IMR-90 (cell line): Measurements from ENCODE around the gene MTHFSD. TPM values are rescaled to one million over a fixed set of nuclear protein-coding genes. Genes with fewer than 3 reads are reported as not detected.

Experiments
- ATAC-seq: fragments of 200-7000 bp; cut with Tn5 transposase; 2 replicates; pipeline ENCODE4 v1.9.1; 2020; ENCODE audit warnings: low read depth, mild to moderate bottlenecking, moderate library complexity
- BruUV-seq: library from RNA; stranded (reverse); fragments of 400-500 nt; replicated peaks from 2 replicates; lab custom pipeline; 2021; lab: Mats Ljungman, UMichigan
- CTCF ChIA-PET: fragments of 300-600 bp; formaldehyde crosslinking; extraction: SDS; loops from one replicate; lab custom pipeline; 2021; ENCODE audit warnings: antibody characterized with exemption; lab: Yijun Ruan, JAX
- POLR2A ChIA-PET: fragments of 300-600 bp; sonication (Branson Sonifier 250); formaldehyde crosslinking; loops from one replicate; lab custom pipeline; 2022; ENCODE audit warnings: antibody characterized with exemption; ENCODE audit not compliant: unreplicated experiment; lab: Charles Lee
- DNase-seq: peaks from one replicate; pipeline ENCODE4 v3.0.0; 2013
- H2AFZ ChIP-seq: replicated peaks from 2 replicates; pipeline ENCODE3; 2013; ENCODE audit warnings: low read length, mild to moderate bottlenecking; ENCODE audit not compliant: poor library complexity
- H2AK5ac ChIP-seq: 2 replicates; pipeline ENCODE4 v1.6.1; 2013; ENCODE audit warnings: low read depth, low read length, inconsistent platforms
- H2AK9ac ChIP-seq: replicated peaks from 2 replicates; pipeline ENCODE3; 2013; ENCODE audit warnings: mild to moderate bottlenecking, low read depth, low read length, moderate library complexity; ENCODE audit not compliant: poor library complexity
- H2BK120ac ChIP-seq: 2 replicates; pipeline ENCODE4 v1.6.1; 2013; ENCODE audit warnings: low read depth, low read length, inconsistent platforms
- H2BK15ac ChIP-seq: 3 replicates; pipeline ENCODE4 v1.6.1; 2013; ENCODE audit warnings: low read depth, low read length, inconsistent platforms
- H2BK20ac ChIP-seq: 2 replicates; pipeline ENCODE4 v1.6.1; 2013; ENCODE audit warnings: low read depth, mild to moderate bottlenecking, inconsistent platforms, low read length, moderate library complexity
- H2BK5ac ChIP-seq: 2 replicates; pipeline ENCODE4 v1.6.1; 2013; ENCODE audit warnings: mild to moderate bottlenecking, low read depth, low read length, inconsistent platforms; ENCODE audit not compliant: poor library complexity, severe bottlenecking
- H3K14ac ChIP-seq: replicated peaks from 2 replicates; pipeline ENCODE4 v1.6.1; 2013; ENCODE audit warnings: low read depth, low read length, inconsistent platforms
- H3K18ac ChIP-seq: 2 replicates; pipeline ENCODE4 v1.6.1; 2013; ENCODE audit warnings: low read depth, low read length, control low read depth
- H3K23ac ChIP-seq: 2 replicates; pipeline ENCODE4 v1.6.1; 2013; ENCODE audit warnings: low read depth, low read length, inconsistent platforms
- H3K27ac ChIP-seq: 2 replicates; pipeline ENCODE4 v1.5.1; 2013; ENCODE audit warnings: mild to moderate bottlenecking, control low read depth, low read length; ENCODE audit not compliant: insufficient read depth
- H3K27me3 ChIP-seq: 2 replicates; pipeline ENCODE4 v1.6.1; 2013; ENCODE audit warnings: low read length; ENCODE audit not compliant: control insufficient read depth, insufficient read depth
- H3K36me3 ChIP-seq: 2 replicates; pipeline ENCODE4 v1.6.1; 2013; ENCODE audit warnings: low read length, mixed read lengths; ENCODE audit not compliant: control insufficient read depth, insufficient read depth
- H3K4ac ChIP-seq: 2 replicates; pipeline ENCODE4 v1.6.1; 2013; ENCODE audit warnings: low read depth, low read length, inconsistent platforms
- H3K4me1 ChIP-seq: 2 replicates; pipeline ENCODE4 v1.6.1; 2013; ENCODE audit warnings: low read length, mixed read lengths; ENCODE audit not compliant: control insufficient read depth, insufficient read depth
- H3K4me2 ChIP-seq: 2 replicates; pipeline ENCODE4 v1.6.1; 2013; ENCODE audit warnings: low read depth, mild to moderate bottlenecking, control low read depth, low read length, moderate library complexity
- H3K4me3 ChIP-seq: 2 replicates; pipeline ENCODE4 v1.5.1; 2013; ENCODE audit warnings: low read depth, mild to moderate bottlenecking, control low read depth, low read length, moderate library complexity; ENCODE audit not compliant: insufficient read depth
- H3K56ac ChIP-seq: 2 replicates; pipeline ENCODE4 v1.6.1; 2013; ENCODE audit warnings: low read length, inconsistent platforms; ENCODE audit not compliant: insufficient read depth; ENCODE audit errors: extremely low read depth
- H3K79me1 ChIP-seq, 2 experiments: 2 replicates each; pipeline ENCODE4 v1.6.1; 2013; ENCODE audit warnings: low read length in 2 of 2, inconsistent platforms in 1 of 2, low read depth in 1 of 2
- H3K9ac ChIP-seq: 2 replicates; pipeline ENCODE4 v1.6.1; 2013; ENCODE audit warnings: low read depth, low read length, control low read depth
- H3K9me1 ChIP-seq: 2 replicates; pipeline ENCODE4 v1.6.1; 2013; ENCODE audit warnings: low read length, inconsistent platforms; ENCODE audit not compliant: insufficient read depth
- H3K9me3 ChIP-seq: 2 replicates; pipeline ENCODE4 v1.6.1; 2013; ENCODE audit warnings: low read length; ENCODE audit not compliant: control insufficient read depth, insufficient read depth
- H4K20me1 ChIP-seq: 2 replicates; pipeline ENCODE4 v1.6.1; 2013; ENCODE audit warnings: low read length, inconsistent platforms; ENCODE audit not compliant: insufficient read depth
- H4K5ac ChIP-seq: 2 replicates; pipeline ENCODE4 v1.6.1; 2013; ENCODE audit warnings: mild to moderate bottlenecking, low read depth, low read length, control low read depth
- H4K8ac ChIP-seq, 2 experiments: 2 replicates each; pipeline ENCODE4 v1.6.1; 2013; ENCODE audit warnings: low read depth in 2 of 2, low read length in 2 of 2, control low read depth in 1 of 2, inconsistent platforms in 1 of 2
- H4K91ac ChIP-seq: 2 replicates; pipeline ENCODE4 v1.6.1; 2013; ENCODE audit warnings: low read depth, low read length, inconsistent platforms; ENCODE audit not compliant: insufficient read depth
- FOS ChIP-seq: fragments of 150-350 bp; IDR thresholded peaks from 2 replicates; pipeline ENCODE4 v1.6.1; 2016; ENCODE audit warnings: low read depth, low read length
- WGBS, 2 experiments: methylation state at CpG; one replicate each; pipeline versions ENCODE4 v1.1.5 to v1.1.7; 2013; ENCODE audit warnings: missing lambda C conversion rate in 2 of 2; ENCODE audit not compliant: insufficient read length in 1 of 2; ENCODE audit errors: extremely low coverage in 2 of 2; 5-methylcytosine and 5-hydroxymethylcytosine counted together
- dilution Hi-C: fragments of 300-500 bp; cut with HindIII; formaldehyde crosslinking; loops from one replicate; pipeline ENCODE4 v1.14.3; 2018; ENCODE audit warnings: low sequenced_read_pairs; ENCODE audit not compliant: unreplicated experiment
- in situ Hi-C: fragments of 300-500 bp; cut with MboI; formaldehyde crosslinking; loops from 3 replicates; pipeline ENCODE4 v1.14.3; 2019; ENCODE audit warnings: low sequenced_read_pairs, inconsistent platforms, mixed read lengths
- intact Hi-C: fragments of 100-400 bp; cut with micrococcal nuclease; formaldehyde crosslinking; loops from 2 replicates; pipeline ENCODE4 v1.10.0; 2022
- polyA plus RNA-seq, 3 experiments: library from polyadenylated mRNA; depleted of rRNA; stranded (reverse); fragments of >200 nt; gene quantifications; 2 replicates each; pipeline ENCODE4 v1.2.3, GENCODE V29; 2012; ENCODE audit warnings: low replicate concordance in 1 of 3
- total RNA-seq: library from RNA; depleted of rRNA; stranded (reverse); fragments of >200 nt; gene quantifications from 2 replicates; pipeline ENCODE4 v1.2.3, GENCODE V29; 2012

MTHFSD gene
- total and polyA plus RNA-seq, 2 of the 4 experiments (the other 2 are of a cell fraction) = 8.2 to 16.8 TPM

GRCh38 chr16:86533767-86534351 is 21.2 kb downstream of the MTHFSD start:
- H3K56ac ChIP-seq = no peak overlapping the region
- no peak overlapping the region for H2BK120ac ChIP-seq
- no peaks in the 10 kb centered on the region for H3K79me1 ChIP-seq
- H2AFZ ChIP-seq = no peak overlapping the region
- no peaks in the 10 kb centered on the region for H3K9me1 ChIP-seq
- no peak overlapping the region for H4K8ac ChIP-seq
- H3K36me3 ChIP-seq = peaks cover 20% of the 10 kb centered on the region
- H3K9me3 ChIP-seq = no peaks in the 10 kb centered on the region
- POLR2A ChIA-PET = interaction anchor here (0.5 kb wide), 1 partner anchor 529 kb away, joined by 3 read pairs; no protein-coding TSS in a partner anchor
- H3K4me2 ChIP-seq = no peak overlapping the region
- in situ Hi-C loops (no loop called here), intact Hi-C loops (no loop called here), dilution Hi-C loops (no loop called here)
- H3K4ac ChIP-seq = no peak overlapping the region
- no peaks in the 10 kb centered on the region for H4K20me1 ChIP-seq
- H3K9ac ChIP-seq = no peak overlapping the region
- H4K5ac ChIP-seq = no peak overlapping the region
- H4K91ac ChIP-seq = no peak overlapping the region
- no peak overlapping the region for H2AK9ac ChIP-seq
- ATAC-seq (no peak), DNase-seq (no peak)
- H2AK5ac ChIP-seq = no peak overlapping the region
- H2BK20ac ChIP-seq = no peak overlapping the region
- H2BK5ac ChIP-seq = no peak overlapping the region
- no peak overlapping the region for H3K18ac ChIP-seq
- H3K27ac ChIP-seq = no peak overlapping the region
- H3K23ac ChIP-seq = no peak overlapping the region
- no peak overlapping the region for H3K14ac ChIP-seq
- no peak for TF ChIP-seq FOS
- WGBS, 2 experiments = 87% methylated on average over 3 of the region's 8 CpGs; no CpG with 5 or more reads in 1 of the 2 experiments
- CTCF ChIA-PET = no interaction called here
- no peak overlapping the region for H2BK15ac ChIP-seq
- no peaks in the 10 kb centered on the region for H3K4me1 ChIP-seq
- BruUV-seq = no TSS peak
- no peak overlapping the region for H3K4me3 ChIP-seq
- H3K27me3 ChIP-seq = no peaks in the 10 kb centered on the region
